Heart left ventricle (tissue), 16 donors: Measurements from ENCODE around the gene C10orf120. TPM values are rescaled to one million over a fixed set of nuclear protein-coding genes. Genes with fewer than 3 reads are reported as not detected.

Experiments
- ATAC-seq, 4 donors: fragments of 200-7000 bp; cut with Tn5 transposase; one replicate each; pipeline ENCODE4 v1.9.1; 2020 to 2022; ENCODE audit warnings: moderate library complexity in 4 of 4, mild to moderate bottlenecking in 3 of 4, moderate number of reproducible peaks in 1 of 4
- DNase-seq, 5 donors: peaks; one replicate each; pipeline ENCODE4 v3.0.0-alpha.2; 2020
- H3K27ac ChIP-seq, 12 donors: fragments of 200-600 bp; sonication (generic) in 4 of 12; one replicate each; pipeline versions ENCODE4 v1.5.0 to v1.8.0; 2016 to 2022; ENCODE audit warnings: mild to moderate bottlenecking in 2 of 12
- H3K27me3 ChIP-seq, 9 donors: fragments of 200-600 bp; sonication (generic) in 2 of 9; one replicate each; pipeline versions ENCODE4 v1.5.1 to v1.8.0; 2016 to 2022; ENCODE audit warnings: mild to moderate bottlenecking in 3 of 9
- H3K36me3 ChIP-seq, 9 donors: fragments of 200-600 bp; sonication (generic) in 2 of 9; one replicate each; pipeline versions ENCODE4 v1.5.0 to v1.8.0; 2018 to 2022; ENCODE audit warnings: mild to moderate bottlenecking in 2 of 9
- H3K4me1 ChIP-seq, 12 donors: fragments of 200-600 bp; sonication (generic) in 4 of 12; one replicate each; pipeline versions ENCODE4 v1.5.0 to v1.8.0; 2016 to 2022; ENCODE audit warnings: mild to moderate bottlenecking in 3 of 12
- H3K4me3 ChIP-seq, 12 donors: fragments of 200-600 bp; sonication (generic) in 4 of 12; one replicate each; pipeline versions ENCODE4 v1.5.0 to v1.8.0; 2017 to 2022; ENCODE audit warnings: mild to moderate bottlenecking in 9 of 12, moderate library complexity in 4 of 12
- H3K9me3 ChIP-seq, 12 donors: fragments of 200-600 bp; sonication (generic) in 4 of 12; one replicate each; pipeline versions ENCODE4 v1.5.0 to v1.8.0; 2016 to 2022; ENCODE audit warnings: mild to moderate bottlenecking in 1 of 12
- POLR2A ChIP-seq, 2 donors: fragments of 450-650 bp; IDR thresholded peaks; one replicate each; pipeline ENCODE4 v1.6.1; 2017; ENCODE audit warnings: antibody characterized with exemption in 2 of 2, mild to moderate bottlenecking in 2 of 2, moderate library complexity in 2 of 2
- WGBS, 4 donors: extraction: QIAGEN DNeasy Blood & Tissue Kit in 2 of 4; methylation state at CpG; one replicate each; pipeline versions ENCODE4 v1.1.5 to v1.1.7; 2013 to 2018; 5-methylcytosine and 5-hydroxymethylcytosine counted together
- intact Hi-C, 10 donors: fragments of 100-400 bp; cut with DNase I; formaldehyde crosslinking; loops; one replicate each; pipeline versions ENCODE4 v1.11.1 to v1.14.2; 2022
- polyA plus RNA-seq, 2 donors: library from polyadenylated mRNA; stranded (reverse); fragments of 200-250 nt; gene quantifications; one replicate each; pipeline ENCODE4 v1.2.3, GENCODE V29; 2013
- total RNA-seq, 9 donors: library from RNA; depleted of rRNA in 2 of 9; stranded (reverse); fragments of >200 nt in 2 of 9; fragmentation: NEBNext Ultra II Directional in 3 of 9; extraction: Animal tissue kit (Norgen Biotek cat#: 25700) in 3 of 9; gene quantifications; one replicate each; pipeline versions ENCODE4 v1.1.0 to v1.2.4, GENCODE V29; 2016 to 2023
- TF ChIP-seq, protein P1 (sequence below), 12 donors: fragments of 200-600 bp; sonication (generic) in 4 of 12; IDR thresholded peaks; one replicate each; pipeline versions ENCODE4 v1.5.0 to v1.8.0; 2018 to 2022; ENCODE audit warnings: antibody characterized with exemption in 12 of 12, mild to moderate bottlenecking in 5 of 12
- donor health status: ischemic (EF 13 %, LVEDD 7.1; RV severe dilation, severe dysfunction).
- donor health status: healthy with polysubstance abuse.
- donor health status: DM: no; HTN: yes; CAD: no.
- donor health status: DM: no; HTN: no; CAD: no.
- donor health status: ischemic (EF 25% LVEDD 6.9; RV normal size, moderate dysfunction).
- donor health status: ischemic (EF 25% LVEDD 5.7; RV mildly dilated, moderate dysfunction).
- donor health status: healthy.
- donor health status: DM: yes; HTN: yes; CAD: no.
- donor health status: ischemic (EF 35%, LVEDD 5.7; RV mildly dilated, moderate dysfunction).
- donor health status: nonischemic (EF 11% LVEDD 7.7; RV severe dilation, severe dysfunction).
- donor health status: DM: yes; HTN: yes; CAD: no.
- donor health status: PGD.
- donor health status: ischemic (EF 29% LVEDD 5.4; RV normal size, mild dysfunction).
- donor health status: nonischemic (EF 23%, LVEDD 6.1; RV moderate dilation, normal function).

C10orf120 gene
- total and polyA plus RNA-seq, 11 donors: not detected

GRCh38 chr10:122688293-122688989 is 11.2 kb downstream of the C10orf120 start:
- WGBS, 4 donors: 25 to 38% (median 33%) methylated on average over 6 of the region's 6 CpGs
- Histone ChIP-seq H3K27ac (peak overlapping the region; percentile 47 to 89 (median 72)), H3K36me3 (no peaks in the 10 kb centered on the region), H3K9me3 (no peaks in the 10 kb centered on the region), H3K27me3 (no peaks in the 10 kb centered on the region), H3K4me3 (no peak overlapping the region), H3K4me1 (peaks cover 0 to 24% (median 13%) of the 10 kb centered on the region in 12 donors)
- TF ChIP-seq, protein P1, sequence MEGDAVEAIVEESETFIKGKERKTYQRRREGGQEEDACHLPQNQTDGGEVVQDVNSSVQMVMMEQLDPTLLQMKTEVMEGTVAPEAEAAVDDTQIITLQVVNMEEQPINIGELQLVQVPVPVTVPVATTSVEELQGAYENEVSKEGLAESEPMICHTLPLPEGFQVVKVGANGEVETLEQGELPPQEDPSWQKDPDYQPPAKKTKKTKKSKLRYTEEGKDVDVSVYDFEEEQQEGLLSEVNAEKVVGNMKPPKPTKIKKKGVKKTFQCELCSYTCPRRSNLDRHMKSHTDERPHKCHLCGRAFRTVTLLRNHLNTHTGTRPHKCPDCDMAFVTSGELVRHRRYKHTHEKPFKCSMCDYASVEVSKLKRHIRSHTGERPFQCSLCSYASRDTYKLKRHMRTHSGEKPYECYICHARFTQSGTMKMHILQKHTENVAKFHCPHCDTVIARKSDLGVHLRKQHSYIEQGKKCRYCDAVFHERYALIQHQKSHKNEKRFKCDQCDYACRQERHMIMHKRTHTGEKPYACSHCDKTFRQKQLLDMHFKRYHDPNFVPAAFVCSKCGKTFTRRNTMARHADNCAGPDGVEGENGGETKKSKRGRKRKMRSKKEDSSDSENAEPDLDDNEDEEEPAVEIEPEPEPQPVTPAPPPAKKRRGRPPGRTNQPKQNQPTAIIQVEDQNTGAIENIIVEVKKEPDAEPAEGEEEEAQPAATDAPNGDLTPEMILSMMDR (IDR thresholded peaks at IDR 0.05): peak in 8 of 12 donors; percentile 7 to 46 (median 32)
- no peak for TF ChIP-seq POLR2A (IDR thresholded peaks at IDR 0.05)
- intact Hi-C loops: no loop called here
- peak in 4 of 5 donors; percentile 55 to 68 (median 56) for DNase-seq
- peak; percentile 86 to 94 (median 89) for ATAC-seq

DNA sequence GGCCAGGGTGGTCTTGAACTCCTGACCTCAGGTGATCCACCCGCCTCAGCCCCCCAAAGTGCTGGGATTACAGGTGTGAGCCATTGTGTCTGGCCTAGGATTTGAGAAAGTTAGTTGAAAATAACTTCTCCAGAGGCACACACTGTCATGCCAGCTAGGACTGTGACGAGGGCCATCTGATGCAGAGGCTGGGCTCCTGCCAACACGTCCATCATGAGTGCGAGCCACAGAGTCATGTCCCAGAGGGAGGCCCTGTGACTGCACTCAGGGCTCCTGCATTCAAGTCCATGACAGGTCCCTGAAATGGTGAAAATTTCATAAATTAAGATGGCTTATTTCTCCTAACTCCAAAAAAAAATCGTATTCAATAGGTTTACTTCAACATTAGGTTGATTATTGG is 17.1 kb downstream of the C10orf120 start:
- H3K4me1 ChIP-seq: no peaks in the 10 kb centered on the region
- ATAC-seq (peak; percentile 79 to 94 (median 85)), DNase-seq (peak; percentile 42 to 80 (median 70))
- no peaks in the 10 kb centered on the region for H3K36me3 ChIP-seq
- no peaks in the 10 kb centered on the region for H3K27me3 ChIP-seq
- H3K27ac ChIP-seq: no peak overlapping the region
- 48 to 56% (median 53%) methylated on average over 5 of the region's 5 CpGs for WGBS, 4 donors
- H3K9me3 ChIP-seq: no peaks in the 10 kb centered on the region
- intact Hi-C loops: no loop called here
- no peak for TF ChIP-seq POLR2A (IDR thresholded peaks at IDR 0.05)
- TF ChIP-seq, protein P1 (IDR thresholded peaks at IDR 0.05): no peak
- no peak overlapping the region for H3K4me3 ChIP-seq

GRCh38 chr10:122678266-122678665 is 21.4 kb downstream of the C10orf120 start:
- intact Hi-C loops: no loop called here
- DNase-seq (no peak), ATAC-seq (no peak)
- no peak overlapping the region for H3K4me3 ChIP-seq
- no peaks in the 10 kb centered on the region for H3K9me3 ChIP-seq
- H3K4me1 ChIP-seq: peaks cover 0 to 9% (median 2%) of the 10 kb centered on the region in 12 donors
- no peaks in the 10 kb centered on the region for H3K36me3 ChIP-seq
- no peak overlapping the region for H3K27ac ChIP-seq
- no peaks in the 10 kb centered on the region for H3K27me3 ChIP-seq
- TF ChIP-seq, protein P1 (IDR thresholded peaks at IDR 0.05): no peak
- TF ChIP-seq POLR2A (IDR thresholded peaks at IDR 0.05): no peak

DNA sequence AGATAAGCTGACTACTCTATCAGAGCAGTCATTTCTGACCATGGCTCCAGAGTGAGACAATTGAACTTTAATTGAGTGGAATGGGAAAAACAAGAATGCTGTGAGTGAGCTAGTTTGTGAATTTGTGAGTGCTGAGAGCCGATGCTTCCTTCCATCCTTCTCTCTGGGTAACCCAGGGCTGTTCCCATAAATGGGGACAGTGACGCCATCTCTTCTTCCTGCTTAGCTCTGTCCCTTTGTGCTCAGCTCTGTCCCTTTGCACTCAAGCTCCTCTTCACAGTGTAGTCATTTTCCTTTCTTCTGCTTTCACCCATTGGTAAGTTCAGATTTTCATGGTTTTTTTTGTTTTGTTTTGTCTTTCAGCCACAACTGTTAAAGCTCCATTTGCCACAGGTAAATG is 24.4 kb downstream of the C10orf120 start:
- WGBS, 4 donors: 51 to 66% (median 57%) methylated on average over 2 of the region's 2 CpGs
- ATAC-seq (peak in 3 of 4 donors; percentile 34 to 56 (median 50)), DNase-seq (no peak)
- no peak overlapping the region for H3K4me3 ChIP-seq
- H3K36me3 ChIP-seq: no peaks in the 10 kb centered on the region
- H3K4me1 ChIP-seq: peaks cover 0 to 9% (median 2%) of the 10 kb centered on the region in 12 donors
- no peak for TF ChIP-seq POLR2A (IDR thresholded peaks at IDR 0.05)
- TF ChIP-seq, protein P1 (IDR thresholded peaks at IDR 0.05): no peak
- peak overlapping the region in 5 of 12 donors; percentile 9 to 64 (median 36) for H3K27ac ChIP-seq
- intact Hi-C loops: no loop called here
- H3K27me3 ChIP-seq: no peaks in the 10 kb centered on the region
- no peaks in the 10 kb centered on the region for H3K9me3 ChIP-seq
